Smooth muscle cell of the brain vasculature (primary cell): ENCODE data around the gene PCDHGB6.
"Not testable (repeated sequence)": the region's sequence is repeated elsewhere in the genome, so short reads cannot be mapped to it uniquely, and the experiment has no call there.

ENCODE experiments used
- DNase-seq: peaks from one replicate; pipeline ENCODE4 v3.0.0-alpha.2; 2012; ENCODE audit warnings: low read depth, low spot score

PCDHGB6 gene

DNA sequence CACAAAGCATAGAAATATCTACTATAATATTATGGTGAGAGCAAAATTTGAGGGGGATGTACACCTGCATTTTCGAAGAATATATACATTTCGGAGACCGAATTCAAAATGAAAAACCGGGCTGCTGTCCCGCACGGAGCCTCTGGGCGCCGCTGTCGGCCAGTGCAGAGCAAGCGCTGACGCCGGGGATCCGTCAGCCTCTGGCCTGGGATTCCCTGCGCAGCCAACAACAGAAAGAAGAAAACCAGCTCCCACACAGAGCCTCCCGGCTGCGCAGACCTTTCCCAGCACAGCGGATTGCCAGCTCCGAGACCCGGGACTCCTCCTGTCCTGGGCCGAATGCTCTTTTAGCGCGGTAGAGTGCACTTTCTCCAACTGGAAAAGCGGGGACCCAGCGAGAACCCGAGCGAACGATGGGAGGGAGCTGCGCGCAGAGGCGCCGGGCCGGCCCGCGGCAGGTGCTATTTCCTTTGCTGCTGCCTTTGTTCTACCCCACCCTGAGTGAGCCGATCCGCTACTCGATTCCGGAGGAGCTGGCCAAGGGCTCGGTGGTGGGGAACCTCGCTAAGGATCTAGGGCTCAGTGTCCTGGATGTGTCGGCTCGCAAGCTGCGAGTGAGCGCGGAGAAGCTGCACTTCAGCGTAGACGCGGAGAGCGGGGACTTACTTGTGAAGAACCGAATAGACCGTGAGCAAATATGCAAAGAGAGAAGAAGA, at the start of gene PCDHGB6:
TSS of gene PCDHGB6 (plus strand) at position 232 of the 716 bp plus-strand sequence. CDS start at position 414, 182 bp downstream.
- DNase-seq, result not testable (repeated sequence)

DNA sequence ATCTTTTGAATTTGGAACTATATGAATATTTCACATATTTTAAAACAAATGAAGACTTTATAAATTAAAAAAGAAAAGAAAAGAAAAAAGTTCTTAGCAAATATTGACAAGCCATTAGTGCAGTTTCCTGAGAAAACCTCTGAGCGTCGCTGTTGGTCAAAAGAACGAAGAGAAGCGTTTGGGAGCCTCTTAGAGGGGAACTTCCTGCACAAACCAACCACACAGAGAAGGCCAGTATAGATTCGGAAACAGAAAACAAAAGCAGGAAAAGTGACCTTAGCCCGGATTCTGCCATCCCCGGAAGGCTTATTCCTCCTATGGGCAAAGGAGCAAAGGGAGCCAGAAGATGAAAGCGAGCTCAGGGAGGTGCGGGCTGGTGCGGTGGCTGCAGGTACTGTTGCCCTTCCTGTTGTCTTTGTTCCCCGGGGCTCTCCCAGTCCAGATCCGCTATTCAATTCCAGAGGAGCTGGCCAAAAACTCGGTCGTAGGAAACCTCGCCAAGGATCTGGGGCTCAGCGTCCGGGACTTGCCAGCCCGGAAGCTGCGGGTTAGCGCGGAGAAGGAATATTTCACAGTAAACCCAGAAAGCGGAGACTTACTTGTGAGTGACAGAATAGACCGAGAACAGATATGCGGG, 47.9 kb upstream of the PCDHGB6 start, which contains the start of gene PCDHGB2:
TSS of gene PCDHGB2 (plus strand) at position 205 of the 637 bp plus-strand sequence. CDS start at position 347, 142 bp downstream.
- no peak for DNase-seq

DNA sequence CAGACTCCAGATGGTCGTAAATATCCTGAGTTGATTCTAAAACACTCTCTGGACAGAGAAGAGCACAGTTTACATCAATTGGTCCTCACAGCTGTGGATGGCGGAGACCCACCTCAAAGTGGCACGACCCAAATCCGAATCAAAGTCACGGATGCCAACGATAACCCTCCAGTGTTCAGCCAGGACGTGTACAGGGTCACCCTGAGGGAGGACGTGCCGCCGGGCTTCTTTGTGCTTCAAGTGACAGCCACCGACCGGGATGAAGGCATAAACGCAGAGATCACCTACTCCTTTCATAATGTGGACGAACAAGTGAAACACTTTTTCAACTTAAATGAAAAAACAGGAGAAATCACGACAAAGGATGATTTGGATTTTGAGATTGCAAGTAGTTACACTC, 47.1 kb upstream of the PCDHGB6 start:
- DNase-seq, result no peak

DNA sequence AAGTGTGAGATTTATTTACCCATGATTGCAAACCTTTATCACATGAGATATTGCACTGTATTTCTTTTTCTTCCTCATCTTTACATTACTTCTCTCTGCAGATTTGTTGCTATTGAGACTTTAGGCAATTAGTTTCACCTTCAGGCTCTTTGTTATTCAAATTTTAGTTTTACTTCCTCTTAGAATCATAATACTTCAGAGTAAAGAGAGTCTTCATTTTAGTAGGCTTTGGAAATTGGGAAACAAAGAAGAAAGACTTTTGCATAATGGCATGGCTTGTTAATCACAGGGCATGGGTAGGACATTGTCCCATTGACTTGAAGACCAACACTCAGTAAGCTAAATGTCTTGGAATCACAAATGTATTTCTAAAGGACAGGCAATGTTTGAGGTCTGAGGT, 45.1 kb upstream of the PCDHGB6 start:
- DNase-seq, result no peak

DNA sequence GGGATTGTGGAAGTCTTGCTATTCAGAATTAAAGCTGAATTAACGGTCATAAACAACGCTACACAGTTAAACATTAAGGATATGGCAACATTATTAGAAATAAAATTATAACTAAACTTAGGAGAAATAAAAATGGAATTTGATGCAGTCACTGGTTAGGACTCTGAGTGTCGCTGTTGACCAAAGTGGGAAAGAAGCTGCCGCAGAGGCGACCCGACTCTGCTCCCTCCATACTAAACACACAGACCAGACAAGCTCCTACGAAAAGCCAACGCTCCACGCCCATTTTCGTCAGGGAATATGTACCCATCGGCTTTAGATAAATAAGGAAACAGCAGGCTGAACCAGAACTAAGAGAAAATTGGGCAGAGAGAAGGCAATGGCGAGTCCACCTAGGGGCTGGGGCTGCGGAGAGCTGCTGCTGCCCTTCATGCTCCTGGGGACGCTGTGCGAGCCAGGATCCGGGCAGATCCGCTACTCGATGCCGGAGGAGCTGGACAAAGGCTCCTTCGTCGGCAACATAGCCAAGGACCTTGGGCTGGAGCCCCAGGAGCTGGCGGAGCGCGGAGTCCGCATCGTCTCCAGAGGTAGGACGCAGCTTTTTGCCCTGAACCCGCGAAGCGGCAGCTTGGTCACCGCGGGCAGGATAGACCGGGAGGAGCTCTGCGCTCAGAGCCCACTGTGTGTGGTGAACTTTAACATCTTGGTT, 43.7 kb upstream of the PCDHGB6 start, which contains the start of gene PCDHGA5:
TSS of gene PCDHGA5 (plus strand) at position 211 of the 709 bp plus-strand sequence. CDS start at position 380, 169 bp downstream.
- no peak for DNase-seq

DNA sequence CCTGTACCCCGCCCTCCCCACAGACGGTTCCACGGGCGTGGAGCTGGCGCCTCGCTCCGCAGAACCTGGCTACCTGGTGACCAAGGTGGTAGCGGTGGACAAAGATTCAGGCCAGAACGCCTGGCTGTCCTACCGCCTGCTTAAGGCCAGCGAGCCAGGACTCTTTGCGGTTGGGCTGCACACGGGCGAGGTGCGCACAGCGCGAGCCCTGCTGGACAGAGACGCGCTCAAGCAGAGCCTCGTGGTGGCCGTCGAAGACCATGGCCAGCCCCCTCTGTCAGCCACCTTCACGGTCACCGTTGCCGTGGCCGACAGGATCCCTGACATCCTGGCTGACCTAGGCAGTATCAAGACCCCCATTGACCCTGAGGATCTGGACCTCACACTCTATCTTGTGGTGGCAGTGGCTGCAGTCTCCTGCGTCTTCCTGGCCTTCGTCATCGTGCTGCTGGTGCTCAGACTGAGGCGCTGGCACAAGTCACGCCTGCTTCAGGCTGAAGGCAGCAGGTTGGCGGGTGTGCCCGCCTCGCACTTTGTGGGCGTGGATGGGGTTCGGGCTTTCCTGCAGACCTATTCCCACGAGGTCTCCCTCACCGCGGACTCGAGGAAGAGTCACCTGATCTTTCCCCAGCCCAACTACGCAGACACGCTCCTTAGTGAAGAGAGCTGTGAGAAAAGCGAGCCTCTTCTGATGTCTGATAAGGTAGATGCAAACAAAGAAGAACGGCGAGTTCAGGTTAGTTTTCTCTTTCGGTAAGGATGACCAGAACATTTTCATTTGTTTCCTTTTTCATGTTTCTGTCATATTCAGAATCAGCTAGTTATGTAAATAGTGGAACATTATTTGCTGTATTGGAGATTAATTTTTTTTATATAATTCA, 41.6 kb upstream of the PCDHGB6 start:
- DNase-seq, result no peak

DNA sequence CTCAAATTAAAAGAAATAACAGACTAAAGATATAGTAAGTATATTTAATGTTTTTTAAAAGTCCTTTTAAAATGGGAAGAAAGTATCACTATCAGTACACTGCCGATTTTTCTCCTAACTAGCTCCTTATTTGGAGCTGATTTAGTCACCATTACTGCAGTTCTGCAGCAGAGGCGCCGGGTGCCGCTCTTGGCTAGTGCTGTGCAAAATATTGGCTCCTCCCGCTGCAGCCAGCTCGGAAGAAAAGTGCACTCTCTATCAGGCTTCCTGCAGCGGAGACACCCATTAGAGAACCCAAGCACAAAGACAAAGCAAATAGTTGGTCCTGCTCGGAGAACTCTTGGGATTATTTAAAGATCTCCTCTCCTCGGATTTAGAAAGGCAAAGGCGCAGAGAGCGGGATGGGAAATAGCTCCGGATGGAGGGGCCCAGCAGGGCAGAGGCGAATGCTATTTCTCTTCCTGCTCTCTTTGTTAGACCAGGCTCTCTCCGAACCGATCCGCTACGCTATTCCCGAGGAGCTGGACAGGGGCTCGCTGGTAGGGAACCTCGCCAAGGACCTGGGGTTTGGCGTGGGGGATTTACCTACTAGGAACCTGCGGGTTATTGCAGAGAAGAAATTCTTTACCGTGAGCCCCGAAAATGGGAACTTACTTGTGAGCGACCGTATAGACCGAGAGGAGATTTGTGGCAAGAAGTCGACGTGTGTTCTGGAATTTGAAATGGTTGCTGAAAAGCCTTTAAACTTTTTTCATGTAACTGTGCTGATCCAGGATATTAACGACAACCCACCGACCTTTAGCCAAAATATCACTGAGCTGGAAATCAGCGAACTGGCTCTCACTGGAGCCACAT, 37.6 kb upstream of the PCDHGB6 start, which contains the start of gene PCDHGB3:
TSS of gene PCDHGB3 (plus strand) at position 249 of the 855 bp plus-strand sequence. CDS start at position 402, 153 bp downstream.
- DNase-seq, result no peak

DNA sequence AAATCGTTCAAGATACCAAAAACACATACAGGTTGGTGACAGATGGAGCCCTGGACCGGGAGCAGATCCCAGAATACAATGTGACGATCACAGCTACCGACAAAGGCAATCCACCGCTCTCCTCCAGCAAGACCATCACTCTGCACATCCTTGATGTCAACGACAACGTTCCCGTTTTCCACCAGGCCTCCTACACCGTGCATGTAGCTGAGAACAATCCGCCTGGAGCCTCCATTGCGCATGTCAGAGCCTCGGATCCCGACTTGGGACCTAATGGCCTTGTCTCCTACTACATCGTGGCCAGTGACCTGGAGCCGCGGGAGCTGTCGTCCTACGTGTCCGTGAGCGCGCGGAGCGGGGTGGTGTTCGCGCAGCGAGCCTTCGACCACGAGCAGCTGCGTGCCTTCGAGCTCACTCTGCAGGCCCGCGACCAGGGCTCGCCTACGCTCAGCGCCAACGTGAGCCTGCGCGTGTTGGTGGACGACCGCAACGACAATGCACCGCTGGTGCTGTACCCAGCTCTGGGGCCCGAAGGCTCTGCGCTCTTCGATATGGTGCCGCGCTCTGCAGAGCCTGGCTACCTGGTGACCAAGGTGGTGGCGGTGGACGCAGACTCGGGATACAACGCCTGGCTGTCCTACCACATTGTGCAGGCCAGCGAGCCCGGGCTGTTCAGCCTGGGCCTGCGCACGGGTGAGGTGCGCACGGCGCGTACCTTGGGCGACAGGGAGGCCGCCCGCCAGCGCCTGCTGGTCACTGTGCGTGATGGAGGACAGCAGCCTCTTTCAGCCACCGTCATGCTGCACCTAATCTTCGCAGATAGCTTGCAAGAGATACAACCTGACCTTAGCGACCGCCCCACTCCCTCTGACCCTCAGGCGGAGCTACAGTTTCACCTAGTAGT, 36.0 kb upstream of the PCDHGB6 start:
- no peak for DNase-seq

DNA sequence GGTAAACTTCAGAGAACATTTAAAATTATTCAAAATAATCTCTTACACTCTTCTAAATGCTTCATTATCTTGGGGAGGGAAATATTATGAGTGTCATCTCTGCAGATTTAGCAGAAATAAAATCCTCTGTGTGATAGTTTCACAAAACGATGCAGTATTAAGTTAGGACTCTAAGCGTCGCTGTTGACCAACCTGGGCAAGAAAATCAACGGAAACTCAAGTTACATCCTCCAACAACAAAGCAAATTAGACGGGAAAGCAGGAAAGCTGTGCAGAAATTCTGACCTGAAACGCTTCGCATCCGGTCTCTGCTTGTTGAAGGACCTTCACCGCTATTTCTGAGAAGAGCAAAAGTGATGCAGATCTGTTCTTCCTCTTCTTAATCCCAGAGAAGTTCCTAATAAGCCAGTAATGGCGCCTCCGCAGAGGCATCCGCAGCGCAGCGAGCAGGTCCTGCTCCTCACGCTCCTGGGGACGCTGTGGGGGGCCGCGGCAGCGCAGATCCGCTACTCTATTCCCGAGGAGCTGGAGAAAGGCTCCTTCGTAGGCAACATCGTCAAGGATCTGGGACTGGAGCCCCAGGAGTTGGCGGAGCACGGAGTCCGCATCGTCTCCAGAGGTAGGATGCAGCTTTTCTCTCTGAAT, 34.0 kb upstream of the PCDHGB6 start, which contains the start of gene PCDHGA6:
TSS of gene PCDHGA6 (plus strand) at position 219 of the 645 bp plus-strand sequence. CDS start at position 412, 193 bp downstream.
- no peak for DNase-seq

DNA sequence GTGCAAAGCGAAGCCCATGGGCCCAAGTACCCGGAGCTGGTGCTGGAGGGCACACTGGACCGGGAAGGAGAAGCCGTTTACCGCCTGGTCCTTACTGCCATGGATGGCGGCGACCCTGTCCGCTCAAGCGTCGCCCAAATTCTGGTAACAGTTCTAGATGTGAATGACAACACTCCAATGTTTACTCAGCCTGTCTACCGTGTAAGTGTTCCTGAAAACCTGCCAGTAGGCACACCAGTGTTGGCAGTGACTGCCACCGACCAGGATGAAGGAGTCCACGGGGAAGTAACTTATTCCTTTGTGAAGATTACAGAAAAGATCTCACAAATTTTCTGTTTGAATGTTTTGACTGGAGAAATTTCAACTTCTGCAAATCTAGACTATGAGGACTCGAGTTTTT, 33.2 kb upstream of the PCDHGB6 start:
- DNase-seq, result no peak

DNA sequence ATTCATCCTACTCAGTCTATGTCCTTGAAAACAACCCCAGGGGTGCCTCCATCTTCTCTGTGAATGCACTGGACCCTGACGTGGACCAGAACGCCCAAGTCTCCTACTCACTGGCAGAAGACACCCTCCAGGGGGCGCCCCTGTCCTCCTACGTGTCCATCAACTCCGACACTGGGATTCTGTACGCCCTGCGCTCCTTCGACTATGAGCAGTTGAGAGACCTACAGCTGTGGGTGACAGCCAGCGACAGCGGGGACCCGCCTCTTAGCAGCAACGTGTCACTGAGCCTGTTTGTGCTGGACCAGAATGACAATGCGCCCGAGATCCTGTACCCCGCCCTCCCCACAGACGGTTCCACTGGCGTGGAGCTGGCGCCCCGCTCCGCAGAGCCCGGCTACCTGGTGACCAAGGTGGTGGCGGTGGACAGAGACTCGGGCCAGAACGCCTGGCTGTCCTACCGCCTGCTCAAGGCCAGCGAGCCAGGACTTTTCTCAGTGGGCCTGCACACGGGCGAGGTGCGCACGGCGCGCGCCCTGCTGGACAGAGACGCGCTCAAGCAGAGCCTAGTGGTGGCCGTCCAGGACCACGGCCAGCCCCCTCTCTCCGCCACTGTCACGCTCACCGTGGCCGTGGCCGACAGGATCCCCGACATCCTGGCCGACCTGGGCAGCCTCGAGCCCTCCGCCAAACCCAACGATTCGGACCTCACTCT, 32.2 kb upstream of the PCDHGB6 start:
- not testable (repeated sequence) for DNase-seq

DNA sequence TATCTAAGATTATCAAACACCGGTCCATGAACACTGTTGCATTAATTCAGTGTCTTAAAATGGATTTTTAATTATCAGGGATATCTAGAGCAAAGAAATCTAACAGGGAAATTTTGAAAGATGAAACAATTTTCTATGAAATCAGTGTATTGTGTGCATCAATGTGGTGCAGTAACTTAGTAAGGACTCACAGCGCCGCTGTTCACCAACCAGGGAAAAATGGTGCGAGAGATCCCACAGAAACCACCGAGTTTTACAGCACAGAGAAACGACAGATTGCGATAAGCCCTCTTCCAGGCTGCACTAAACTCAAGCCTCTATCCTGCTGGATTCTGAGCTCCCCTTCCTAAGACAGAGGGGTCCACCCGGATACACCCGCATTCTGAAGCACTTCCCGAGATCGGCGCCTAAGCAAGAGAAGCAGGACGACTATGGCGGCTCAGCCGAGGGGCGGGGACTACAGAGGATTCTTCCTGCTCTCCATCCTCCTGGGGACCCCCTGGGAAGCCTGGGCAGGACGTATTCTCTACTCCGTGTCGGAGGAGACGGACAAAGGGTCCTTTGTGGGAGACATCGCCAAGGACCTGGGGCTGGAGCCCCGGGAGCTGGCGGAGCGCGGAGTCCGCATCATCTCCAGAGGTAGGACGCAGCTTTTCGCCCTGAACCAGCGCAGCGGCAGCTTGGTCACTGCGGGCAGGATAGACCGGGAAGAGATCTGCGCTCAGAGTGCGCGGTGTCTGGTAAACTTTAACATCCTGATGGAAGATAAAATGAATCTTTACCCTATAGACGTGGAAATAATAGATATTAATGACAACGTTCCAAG, 25.1 kb upstream of the PCDHGB6 start, which contains the start of gene PCDHGA7:
TSS of gene PCDHGA7 (plus strand) at position 274 of the 826 bp plus-strand sequence. CDS start at position 432, 158 bp downstream.
- DNase-seq, result no peak

DNA sequence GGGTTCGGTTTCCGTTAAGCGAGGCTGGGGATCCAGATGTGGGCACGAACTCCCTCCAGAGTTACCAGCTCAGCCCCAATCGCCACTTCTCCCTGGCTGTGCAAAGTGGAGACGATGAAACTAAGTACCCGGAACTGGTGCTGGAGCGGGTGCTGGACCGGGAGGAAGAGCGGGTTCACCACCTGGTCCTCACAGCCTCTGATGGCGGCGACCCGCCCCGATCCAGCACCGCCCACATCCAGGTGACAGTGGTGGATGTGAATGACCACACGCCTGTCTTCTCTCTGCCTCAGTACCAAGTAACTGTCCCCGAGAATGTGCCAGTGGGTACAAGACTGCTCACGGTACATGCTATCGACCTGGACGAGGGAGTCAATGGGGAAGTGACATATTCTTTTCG, 24.5 kb upstream of the PCDHGB6 start:
- no peak for DNase-seq

DNA sequence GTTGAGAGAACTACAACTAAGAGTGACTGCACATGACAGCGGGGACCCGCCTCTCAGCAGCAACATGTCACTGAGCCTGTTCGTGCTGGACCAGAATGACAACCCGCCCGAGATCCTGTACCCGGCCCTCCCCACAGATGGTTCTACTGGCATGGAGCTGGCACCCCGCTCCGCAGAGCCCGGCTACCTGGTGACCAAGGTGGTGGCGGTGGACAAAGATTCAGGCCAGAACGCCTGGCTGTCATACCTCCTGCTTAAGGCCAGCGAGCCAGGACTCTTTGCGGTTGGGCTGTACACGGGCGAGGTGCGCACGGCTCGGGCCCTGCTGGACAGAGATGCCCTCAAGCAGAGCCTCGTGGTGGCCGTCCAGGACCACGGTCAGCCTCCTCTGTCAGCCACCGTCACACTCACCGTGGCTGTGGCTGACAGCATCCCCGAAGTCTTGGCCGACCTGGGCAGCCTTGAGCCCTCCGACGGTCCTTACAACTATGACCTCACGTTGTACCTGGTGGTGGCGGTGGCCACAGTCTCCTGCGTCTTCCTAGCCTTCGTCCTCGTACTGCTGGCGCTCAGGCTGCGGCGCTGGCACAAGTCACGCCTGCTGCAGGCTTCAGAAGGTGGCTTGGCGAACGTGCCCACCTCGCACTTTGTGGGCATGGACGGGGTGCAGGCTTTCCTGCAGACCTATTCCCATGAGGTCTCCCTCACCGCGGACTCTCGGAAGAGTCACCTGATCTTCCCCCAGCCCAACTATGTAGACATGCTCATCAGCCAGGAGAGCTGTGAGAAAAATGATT, 23.2 kb upstream of the PCDHGB6 start:
- no peak for DNase-seq

DNA sequence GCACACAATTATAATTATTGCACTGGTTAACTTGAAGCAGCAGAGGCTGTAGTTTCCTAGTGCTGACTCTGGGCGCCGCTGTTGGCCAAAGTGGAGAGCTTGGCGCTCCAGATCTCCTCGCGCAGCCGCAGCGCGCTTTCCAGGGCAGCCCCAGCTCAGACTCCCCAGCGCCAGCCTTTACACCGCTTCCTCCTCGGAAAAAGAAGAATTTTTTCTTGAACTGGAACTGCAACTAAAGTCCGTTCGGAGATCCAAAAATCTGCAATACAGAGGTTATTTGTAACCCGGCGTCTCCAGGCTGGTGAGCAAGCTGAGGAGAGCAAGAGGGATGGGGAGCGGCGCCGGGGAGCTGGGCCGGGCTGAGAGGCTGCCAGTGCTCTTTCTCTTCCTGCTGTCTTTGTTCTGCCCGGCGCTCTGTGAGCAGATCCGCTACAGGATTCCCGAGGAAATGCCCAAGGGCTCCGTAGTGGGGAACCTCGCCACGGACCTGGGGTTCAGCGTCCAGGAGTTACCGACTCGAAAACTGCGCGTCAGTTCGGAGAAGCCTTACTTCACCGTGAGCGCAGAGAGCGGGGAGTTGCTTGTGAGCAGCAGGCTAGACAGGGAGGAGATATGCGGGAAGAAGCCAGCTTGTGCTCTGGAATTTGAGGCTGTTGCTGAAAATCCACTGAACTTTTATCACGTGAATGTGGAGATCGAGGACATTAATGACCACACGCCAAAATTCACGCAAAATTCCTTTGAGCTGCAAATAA, 20.1 kb upstream of the PCDHGB6 start, which contains the start of gene PCDHGB4:
TSS of gene PCDHGB4 (plus strand) at position 142 of the 755 bp plus-strand sequence. CDS start at position 329, 187 bp downstream.
- not testable (repeated sequence) for DNase-seq
